Parathyroid adenoma (tissue), 2 donors: ENCODE results near the gene PGC.

Experiments used
- H2AFZ ChIP-seq: fragments of 300-600 bp; sonication (generic); one replicate; pipeline ENCODE4 v1.7.0; 2017; ENCODE audit warnings: antibody characterized with exemption, mild to moderate bottlenecking
- H3K27ac ChIP-seq: fragments of 300-600 bp; sonication (generic); one replicate; pipeline ENCODE4 v1.7.0; 2017
- H3K27me3 ChIP-seq: fragments of 300-600 bp; sonication (generic); one replicate; pipeline ENCODE4 v1.7.0; 2017; ENCODE audit warnings: low read length; ENCODE audit not compliant: control insufficient read depth, insufficient read depth
- H3K36me3 ChIP-seq: fragments of 300-600 bp; sonication (generic); one replicate; pipeline ENCODE4 v1.7.0; 2017; ENCODE audit warnings: low read length; ENCODE audit not compliant: control insufficient read depth, insufficient read depth
- H3K4me1 ChIP-seq: fragments of 300-600 bp; sonication (generic); one replicate; pipeline ENCODE4 v1.7.0; 2017; ENCODE audit warnings: control low read depth
- H3K4me2 ChIP-seq: fragments of 300-600 bp; sonication (generic); one replicate; pipeline ENCODE4 v1.7.0; 2017; ENCODE audit warnings: low read length
- H3K4me3 ChIP-seq: fragments of 300-600 bp; sonication (generic); one replicate; pipeline ENCODE4 v1.7.0; 2017; ENCODE audit warnings: low read depth, low read length
- H3K79me2 ChIP-seq: fragments of 300-600 bp; sonication (generic); one replicate; pipeline ENCODE4 v1.7.0; 2017; ENCODE audit warnings: control low read depth
- H3K9ac ChIP-seq: fragments of 300-600 bp; sonication (generic); one replicate; pipeline ENCODE4 v1.7.0; 2017; ENCODE audit warnings: mild to moderate bottlenecking
- H3K9me3 ChIP-seq: fragments of 300-600 bp; sonication (generic); one replicate; pipeline ENCODE4 v1.7.0; 2017; ENCODE audit warnings: low read length; ENCODE audit not compliant: control insufficient read depth
- TF ChIP-seq, protein P1 (sequence below): fragments of 300-600 bp; sonication (generic); IDR thresholded peaks from one replicate; pipeline ENCODE4 v1.7.0; 2017; ENCODE audit warnings: antibody characterized with exemption, mild to moderate bottlenecking
- donor health status: primary hyperparathyroidism.

Gene PGC

GRCh38 chr6:41737591-41738130, 9.5 kb downstream of the PGC start:
- Histone ChIP-seq H3K4me2 (no peak overlapping the region), H3K27ac (no peak overlapping the region), H3K79me2 (peaks cover 6% of the 10 kb centered on the region), H3K4me3 (no peak overlapping the region), H3K36me3 (no peaks in the 10 kb centered on the region), H3K27me3 (no peaks in the 10 kb centered on the region), H2AFZ (no peak overlapping the region), H3K4me1 (peaks cover 3% of the 10 kb centered on the region), H3K9me3 (no peaks in the 10 kb centered on the region), H3K9ac (no peak overlapping the region)
- TF ChIP-seq, protein P1, sequence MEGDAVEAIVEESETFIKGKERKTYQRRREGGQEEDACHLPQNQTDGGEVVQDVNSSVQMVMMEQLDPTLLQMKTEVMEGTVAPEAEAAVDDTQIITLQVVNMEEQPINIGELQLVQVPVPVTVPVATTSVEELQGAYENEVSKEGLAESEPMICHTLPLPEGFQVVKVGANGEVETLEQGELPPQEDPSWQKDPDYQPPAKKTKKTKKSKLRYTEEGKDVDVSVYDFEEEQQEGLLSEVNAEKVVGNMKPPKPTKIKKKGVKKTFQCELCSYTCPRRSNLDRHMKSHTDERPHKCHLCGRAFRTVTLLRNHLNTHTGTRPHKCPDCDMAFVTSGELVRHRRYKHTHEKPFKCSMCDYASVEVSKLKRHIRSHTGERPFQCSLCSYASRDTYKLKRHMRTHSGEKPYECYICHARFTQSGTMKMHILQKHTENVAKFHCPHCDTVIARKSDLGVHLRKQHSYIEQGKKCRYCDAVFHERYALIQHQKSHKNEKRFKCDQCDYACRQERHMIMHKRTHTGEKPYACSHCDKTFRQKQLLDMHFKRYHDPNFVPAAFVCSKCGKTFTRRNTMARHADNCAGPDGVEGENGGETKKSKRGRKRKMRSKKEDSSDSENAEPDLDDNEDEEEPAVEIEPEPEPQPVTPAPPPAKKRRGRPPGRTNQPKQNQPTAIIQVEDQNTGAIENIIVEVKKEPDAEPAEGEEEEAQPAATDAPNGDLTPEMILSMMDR: no peak

DNA sequence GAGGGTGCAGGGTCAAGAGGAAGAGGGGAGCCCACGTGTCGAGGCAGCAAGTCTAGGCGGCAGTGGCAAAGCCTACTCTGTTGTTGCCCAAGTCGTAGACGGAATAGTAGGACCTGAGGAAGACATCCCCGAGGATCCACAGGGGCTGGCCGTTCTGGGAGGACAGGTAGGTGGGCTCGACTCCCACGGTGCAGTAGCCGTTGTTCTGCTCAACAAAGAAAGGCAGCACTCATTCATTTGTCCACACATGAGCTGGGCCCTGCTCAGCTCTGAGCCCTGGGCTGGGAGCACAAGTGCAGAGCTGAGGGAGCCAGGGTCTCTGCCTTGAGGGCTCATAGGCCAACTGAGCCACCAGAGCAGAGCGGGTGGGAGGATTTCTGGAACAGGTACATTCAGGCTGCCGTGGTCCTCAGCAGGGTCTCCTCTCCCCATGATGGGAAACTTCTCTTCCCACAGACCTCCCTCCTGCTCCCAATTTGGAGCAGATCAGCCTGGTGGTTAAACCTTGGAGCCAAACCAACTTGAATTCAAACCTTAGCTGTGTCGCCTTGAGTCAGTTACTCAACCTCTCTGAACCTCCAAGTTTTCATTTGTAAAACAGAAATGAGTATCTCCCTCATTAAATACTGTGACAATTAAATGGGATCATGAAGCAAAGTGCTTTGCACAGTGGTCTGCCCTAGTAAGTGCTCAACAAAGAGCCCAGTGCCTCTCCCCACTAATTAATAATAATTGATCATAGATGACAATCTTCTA, 10.2 kb downstream of the PGC start:
- Histone ChIP-seq H3K9me3 (no peaks in the 10 kb centered on the region), H3K36me3 (no peaks in the 10 kb centered on the region), H3K4me1 (peaks cover 5% of the 10 kb centered on the region), H3K4me3 (no peak overlapping the region), H3K27ac (no peak overlapping the region), H3K27me3 (no peaks in the 10 kb centered on the region), H2AFZ (no peak overlapping the region), H3K9ac (no peak overlapping the region), H3K4me2 (no peak overlapping the region), H3K79me2 (peaks cover 6% of the 10 kb centered on the region)
- TF ChIP-seq, protein P1: no peak

DNA sequence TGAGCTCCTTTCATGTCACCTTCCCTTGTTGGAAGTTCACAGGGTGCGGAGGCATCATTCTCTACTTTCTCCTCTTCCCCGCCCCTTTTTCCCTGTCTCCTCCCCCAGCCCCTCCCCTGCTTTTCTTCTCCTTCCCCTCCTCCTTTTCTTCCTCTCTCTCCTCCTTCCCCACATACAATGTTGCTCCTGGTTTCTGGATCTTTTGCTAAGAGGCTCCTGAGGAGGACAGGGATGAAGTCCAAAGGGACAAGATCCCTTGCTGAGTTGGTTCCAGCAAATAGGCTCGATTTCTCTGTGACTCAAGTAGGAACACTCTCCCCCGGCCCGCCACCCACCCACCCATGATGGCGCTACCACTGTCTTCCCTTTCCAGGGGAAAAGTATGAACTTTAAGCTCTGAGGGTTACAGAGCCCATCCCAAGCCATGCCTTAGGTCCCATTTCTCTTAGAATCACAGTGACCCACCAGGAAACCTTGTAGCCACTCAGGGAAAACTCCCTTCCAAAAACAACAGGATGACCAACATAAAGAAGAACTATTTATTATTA, 10.9 kb downstream of the PGC start:
- H3K27me3 ChIP-seq: no peaks in the 10 kb centered on the region
- peaks cover 13% of the 10 kb centered on the region for H3K79me2 ChIP-seq
- no peak overlapping the region for H2AFZ ChIP-seq
- peaks cover 5% of the 10 kb centered on the region for H3K4me1 ChIP-seq
- no peak overlapping the region for H3K4me2 ChIP-seq
- H3K9ac ChIP-seq: no peak overlapping the region
- TF ChIP-seq, protein P1: no peak
- H3K36me3 ChIP-seq: no peaks in the 10 kb centered on the region
- H3K27ac ChIP-seq: no peak overlapping the region
- no peaks in the 10 kb centered on the region for H3K9me3 ChIP-seq
- H3K4me3 ChIP-seq: no peak overlapping the region

- H3K36me3 ChIP-seq: no peaks in the 10 kb centered on the region
- H3K4me3 ChIP-seq: peak within 1 kb of the TSS; percentile 71
- H3K4me1 ChIP-seq: peaks cover 10% of the 10 kb centered on the region
- H3K4me2 ChIP-seq: peak within 1 kb of the TSS; percentile 74
- TF ChIP-seq, protein P1: peak; percentile 91
- peak within 1 kb of the TSS; percentile 92 for H2AFZ ChIP-seq
- no peaks in the 10 kb centered on the region for H3K9me3 ChIP-seq
- H3K27ac ChIP-seq: peak within 1 kb of the TSS; percentile 90
- H3K9ac ChIP-seq: peak within 1 kb of the TSS; percentile 15
- peaks cover 20% of the 10 kb centered on the region for H3K79me2 ChIP-seq
- H3K27me3 ChIP-seq: no peaks in the 10 kb centered on the region
These were observed 11.6 kb downstream of the PGC start, which contains the start of gene TFEB for GRCh38 chr6:41735427-41736185. TSS of gene TFEB (minus strand) at chr6:41735608. CDS start at chr6:41691213, 44,395 bp downstream.
